LNCAP (cell line): ENCODE measurements around the gene KIF1B.

Experiments
- CTCF ChIP-seq: fragments of 450-650 bp; IDR thresholded peaks from 2 replicates; pipeline ENCODE4 v1.5.1; 2017; ENCODE audit warnings: mild to moderate bottlenecking

The KIF1B gene

GRCh38 chr1:10171995-10172669 lies 38.2 kb upstream of the KIF1B start:
- no peak for TF ChIP-seq CTCF

DNA sequence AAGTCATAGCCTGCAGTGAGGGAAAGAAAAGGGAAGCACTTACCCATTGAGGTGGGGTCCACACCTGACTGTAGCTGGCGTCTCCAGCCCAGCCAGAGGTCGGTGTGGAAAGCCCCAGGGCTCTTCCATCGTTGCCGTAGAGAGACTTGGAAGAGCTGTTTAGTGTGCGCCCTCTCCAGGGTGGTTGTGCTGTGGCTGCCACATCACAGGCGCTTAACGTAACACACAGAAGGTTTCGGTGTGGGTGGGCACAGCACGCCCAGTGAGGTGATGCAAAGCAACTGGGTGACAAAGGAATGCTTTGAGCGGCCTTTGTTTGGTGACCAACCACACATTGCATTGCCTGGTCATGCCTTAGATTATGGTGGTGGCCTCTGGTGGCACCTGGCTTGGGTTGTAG lies 36.8 kb upstream of the KIF1B start:
- TF ChIP-seq CTCF: no peak

DNA sequence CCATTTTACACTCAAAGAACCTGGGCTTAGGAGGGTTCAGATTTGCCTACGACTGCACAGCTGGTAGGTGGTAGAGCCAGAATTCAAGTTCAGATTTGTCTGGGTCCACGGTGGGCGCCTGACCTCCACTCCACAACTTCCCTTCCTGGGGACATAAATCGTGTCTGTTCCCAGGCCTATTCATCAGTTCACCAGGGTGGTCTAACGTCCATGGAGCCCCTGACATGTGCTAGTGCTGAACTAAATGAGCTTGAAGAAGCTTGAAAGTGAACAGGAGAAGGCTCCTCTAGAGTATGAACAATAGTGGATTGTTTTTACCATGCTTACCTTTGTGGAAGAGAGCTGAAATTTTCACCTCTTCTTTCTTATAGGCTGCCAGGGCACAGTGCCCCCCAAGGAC lies 32.5 kb upstream of the KIF1B start:
- TF ChIP-seq CTCF: no peak

GRCh38 chr1:10178597-10179405 lies 31.6 kb upstream of the KIF1B start:
- no peak for TF ChIP-seq CTCF

GRCh38 chr1:10179406-10180091 lies 30.8 kb upstream of the KIF1B start:
- no peak for TF ChIP-seq CTCF

DNA sequence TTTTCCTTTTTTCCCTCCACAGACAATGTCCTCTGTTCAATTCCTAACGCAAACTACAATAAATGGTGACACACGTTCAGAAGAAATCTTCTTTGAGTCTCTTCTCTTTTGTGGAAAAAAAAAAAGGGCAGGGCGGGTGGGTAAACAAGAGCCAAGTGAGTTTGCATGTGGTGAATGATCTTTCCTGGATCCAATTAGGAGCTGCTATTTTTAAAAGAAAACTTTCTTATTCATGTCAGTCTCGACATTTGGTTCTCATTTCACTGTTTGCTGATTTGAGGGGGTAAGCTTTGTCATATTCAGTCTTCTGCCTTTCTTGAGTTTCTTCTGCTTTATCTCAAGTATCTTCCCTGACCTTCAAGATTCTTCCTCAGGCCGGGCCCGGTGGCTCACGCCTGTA lies 29.2 kb upstream of the KIF1B start:
- no peak for TF ChIP-seq CTCF

GRCh38 chr1:10185759-10186158 lies 24.6 kb upstream of the KIF1B start:
- TF ChIP-seq CTCF: no peak
